Liver (tissue), 9 donors: ENCODE data around the gene ETS1. TPM values are rescaled to one million over a fixed set of nuclear protein-coding genes. Genes with fewer than 3 reads are reported as not detected.

Source experiments
- DNase-seq: peaks from one replicate; pipeline ENCODE4 v3.0.0-alpha.2; 2017; ENCODE audit warnings: low spot score
- H3K27ac ChIP-seq, 2 donors: one replicate each; pipeline ENCODE4 v1.7.0; 2013; ENCODE audit warnings: inconsistent platforms in 2 of 2, low read length in 2 of 2, control low read depth in 1 of 2, low read depth in 1 of 2, mild to moderate bottlenecking in 1 of 2
- H3K27me3 ChIP-seq, 4 donors: one replicate each; pipeline versions ENCODE4 v1.6.1 to v1.7.0; 2013; ENCODE audit warnings: low read length in 3 of 4, inconsistent platforms in 1 of 4, mild to moderate bottlenecking in 1 of 4, moderate library complexity in 1 of 4; ENCODE audit not compliant: control insufficient read depth in 4 of 4, insufficient read depth in 4 of 4
- H3K36me3 ChIP-seq, 4 donors: one replicate each; pipeline versions ENCODE4 v1.6.1 to v1.7.0; 2013; ENCODE audit warnings: low read length in 3 of 4, mild to moderate bottlenecking in 3 of 4, low read depth in 1 of 4, moderate library complexity in 1 of 4; ENCODE audit not compliant: control insufficient read depth in 4 of 4, insufficient read depth in 3 of 4
- H3K4me1 ChIP-seq, 4 donors: one replicate each; pipeline versions ENCODE4 v1.6.1 to v1.7.0; 2013; ENCODE audit warnings: low read length in 3 of 4, mild to moderate bottlenecking in 3 of 4, moderate library complexity in 1 of 4; ENCODE audit not compliant: control insufficient read depth in 4 of 4, insufficient read depth in 4 of 4
- H3K4me3 ChIP-seq, 3 donors: one replicate each; pipeline versions ENCODE4 v1.6.1 to v1.7.0; 2013; ENCODE audit warnings: low read length in 3 of 3, control low read depth in 1 of 3, low read depth in 1 of 3, mild to moderate bottlenecking in 1 of 3
- H3K9ac ChIP-seq, 2 donors: one replicate each; pipeline ENCODE4 v1.7.0; 2013; ENCODE audit warnings: low read length in 2 of 2, mild to moderate bottlenecking in 2 of 2, moderate library complexity in 2 of 2, control low read depth in 1 of 2, low read depth in 1 of 2
- H3K9me3 ChIP-seq, 4 donors: one replicate each; pipeline versions ENCODE4 v1.6.1 to v1.7.0; 2013; ENCODE audit warnings: low read length in 3 of 4; ENCODE audit not compliant: control insufficient read depth in 4 of 4
- ATF3 ChIP-seq: IDR thresholded peaks from 2 replicates; pipeline ENCODE4 v1.6.1; 2016; ENCODE audit warnings: antibody characterized with exemption
- CTCF ChIP-seq: fragments of 150-350 bp; IDR thresholded peaks from 2 replicates; pipeline ENCODE4 v1.5.1; 2017; ENCODE audit warnings: improper control_type of control experiment, low read depth, low read length; ENCODE audit not compliant: missing input control
- FOXA2 ChIP-seq: IDR thresholded peaks from 2 replicates; pipeline ENCODE4 v1.6.1; 2016; ENCODE audit warnings: antibody characterized with exemption
- GABPA ChIP-seq, 2 donors: IDR thresholded peaks in 1 of 2; conservative IDR thresholded peaks in 1 of 2; 2 replicates each; pipeline ENCODE4 v1.6.1; 2016; ENCODE audit warnings: antibody characterized with exemption in 2 of 2, mild to moderate bottlenecking in 1 of 2, moderate library complexity in 1 of 2
- HNF4A ChIP-seq, 2 donors: conservative IDR thresholded peaks; 2 replicates each; pipeline ENCODE4 v1.6.1; 2016; ENCODE audit warnings: antibody characterized with exemption in 2 of 2, mild to moderate bottlenecking in 2 of 2
- JUND ChIP-seq, 2 donors: IDR thresholded peaks; 2 replicates each; pipeline ENCODE4 v1.6.1; 2016; ENCODE audit warnings: antibody characterized with exemption in 2 of 2
- NR2F2 ChIP-seq: IDR thresholded peaks from 2 replicates; pipeline ENCODE4 v1.6.1; 2016; ENCODE audit warnings: antibody characterized with exemption
- RAD21 ChIP-seq, 2 donors: IDR thresholded peaks; 2 replicates each; pipeline ENCODE4 v1.6.1; 2016; ENCODE audit warnings: antibody characterized with exemption in 2 of 2, mild to moderate bottlenecking in 2 of 2
- REST ChIP-seq: IDR thresholded peaks from 2 replicates; pipeline ENCODE4 v1.6.1; 2016; ENCODE audit warnings: antibody characterized with exemption, mild to moderate bottlenecking
- RXRA ChIP-seq, 2 donors: IDR thresholded peaks; 2 replicates each; pipeline ENCODE4 v1.6.1; 2017 to 2018; ENCODE audit warnings: antibody characterized with exemption in 2 of 2, mild to moderate bottlenecking in 1 of 2
- SP1 ChIP-seq: IDR thresholded peaks from 2 replicates; pipeline ENCODE4 v1.6.1; 2018; ENCODE audit warnings: antibody characterized with exemption, mild to moderate bottlenecking
- YY1 ChIP-seq: IDR thresholded peaks from 2 replicates; pipeline ENCODE4 v1.6.1; 2016; ENCODE audit warnings: antibody characterized with exemption, mild to moderate bottlenecking
- ZBTB33 ChIP-seq: IDR thresholded peaks from 2 replicates; pipeline ENCODE4 v1.6.1; 2016; ENCODE audit warnings: antibody characterized with exemption
- WGBS: extraction: QIAGEN DNeasy Blood & Tissue Kit; methylation state at CpG from one replicate; pipeline ENCODE4 v1.1.7; 2013; 5-methylcytosine and 5-hydroxymethylcytosine counted together
- polyA plus RNA-seq, 2 donors: library from polyadenylated mRNA; stranded (reverse) in 1 of 2; unstranded in 1 of 2; fragments of 200-250 nt in 1 of 2; fragments of >200 nt in 1 of 2; fragmentation: Nextera tagmentation in 1 of 2; extraction: Ambion mirVana in 1 of 2; gene quantifications; one replicate each; pipeline versions ENCODE4 v1.2.1 to v1.2.3, GENCODE V29; 2013 to 2015
- total RNA-seq, 2 donors: library from RNA; depleted of rRNA; stranded (reverse); fragments of >200 nt; gene quantifications; one replicate each; pipeline ENCODE4 v1.2.3, GENCODE V29; 2014
- donor health status: healthy.
- donor health status: healthy.
- donor health status: healthy.
- donor health status: healthy.
- donor health status: healthy.

Gene ETS1
- total and polyA plus RNA-seq, 4 donors: 4.8 to 30.0 (median 20.3) TPM

- WGBS: 92% methylated on average over 2 of the region's 2 CpGs
These were observed 9.9 kb upstream of the ETS1 start for GRCh38 chr11:128597209-128597608.

GRCh38 chr11:128596250-128596649 lies 8.9 kb upstream of the ETS1 start:
- H3K27me3 ChIP-seq: peaks cover 0 to 4% (median under 1%) of the 10 kb centered on the region in 4 donors
- no peak overlapping the region for H3K27ac ChIP-seq
- no peak for TF ChIP-seq YY1
- no peak for TF ChIP-seq NR2F2
- no peak for TF ChIP-seq GABPA (IDR thresholded peaks at IDR 0.05 in 1 of 2, conservative IDR thresholded peaks at IDR 0.05 in 1 of 2)
- no peak for TF ChIP-seq ZBTB33
- TF ChIP-seq REST: no peak

More at GRCh38 chr11:128597209-128597608, 9.9 kb upstream of the ETS1 start:
- H3K36me3 ChIP-seq: no peaks in the 10 kb centered on the region
- TF ChIP-seq FOXA2: no peak
- TF ChIP-seq RXRA (IDR thresholded peaks at IDR 0.05): no peak
- TF ChIP-seq ATF3: no peak
- no peak for TF ChIP-seq NR2F2
- TF ChIP-seq RAD21 (IDR thresholded peaks at IDR 0.05): no peak
- TF ChIP-seq CTCF: no peak
- no peak for TF ChIP-seq SP1
- TF ChIP-seq HNF4A (conservative IDR thresholded peaks at IDR 0.05): no peak
- no peak for TF ChIP-seq REST
- no peak for TF ChIP-seq JUND (IDR thresholded peaks at IDR 0.05)
- no peaks in the 10 kb centered on the region for H3K9me3 ChIP-seq
- H3K27ac ChIP-seq: no peak overlapping the region
- H3K9ac ChIP-seq: no peak overlapping the region
- H3K27me3 ChIP-seq: peaks cover 0 to 4% (median under 1%) of the 10 kb centered on the region in 4 donors
- DNase-seq: no peak
- no peak overlapping the region for H3K4me3 ChIP-seq
- no peaks in the 10 kb centered on the region for H3K4me1 ChIP-seq

More at GRCh38 chr11:128596250-128596649, 8.9 kb upstream of the ETS1 start:
- Histone ChIP-seq H3K9me3 (no peaks in the 10 kb centered on the region), H3K36me3 (no peaks in the 10 kb centered on the region), H3K4me1 (no peaks in the 10 kb centered on the region), H3K9ac (no peak overlapping the region), H3K4me3 (no peak overlapping the region)
- DNase-seq: no peak
- 84% methylated on average over 2 of the region's 2 CpGs for WGBS
